Activated CD8-positive, alpha-beta memory T cell treated with anti-CD3 and anti-CD28 coated beads for 48 hours (primary cell): ENCODE results near the gene CHD8.
"Not testable (repeated sequence)": the region's sequence is repeated elsewhere in the genome, so short reads cannot be mapped to it uniquely, and the experiment has no call there.

Experiments used
- DNase-seq, 3 experiments: peaks; one replicate each; pipeline ENCODE4 v3.0.0-alpha.2; 2020; ENCODE audit warnings: low read depth in 2 of 3, low spot score in 2 of 3

The CHD8 gene

GRCh38 chr14:21379338-21379737 is 76.6 kb downstream of the CHD8 start:
- DNase-seq = no peak

DNA sequence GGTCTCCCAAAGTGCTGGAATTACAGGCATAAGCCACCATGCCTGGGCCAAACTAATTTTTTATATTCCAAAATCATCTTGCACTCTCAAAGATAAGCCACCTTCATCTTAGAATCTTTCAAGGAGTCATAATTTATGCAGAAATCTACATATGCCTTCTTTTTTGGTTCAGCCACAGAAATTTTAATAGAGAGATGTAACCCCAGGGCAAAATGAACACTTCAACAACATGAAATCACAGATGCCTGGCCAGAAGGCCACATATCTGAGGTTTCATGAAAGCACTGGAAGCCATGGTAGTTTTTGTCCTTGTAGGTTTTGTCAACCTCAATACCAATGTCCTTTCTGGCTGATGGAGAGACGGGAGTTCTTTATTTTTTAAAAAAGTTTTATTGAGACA is 81.9 kb downstream of the CHD8 start:
- no peak for DNase-seq

- DNase-seq = not testable (repeated sequence)
Observed at GRCh38 chr14:21372814-21373213, 83.1 kb downstream of the CHD8 start.

GRCh38 chr14:21369949-21370679 is 85.8 kb downstream of the CHD8 start:
- no peak for DNase-seq

DNA sequence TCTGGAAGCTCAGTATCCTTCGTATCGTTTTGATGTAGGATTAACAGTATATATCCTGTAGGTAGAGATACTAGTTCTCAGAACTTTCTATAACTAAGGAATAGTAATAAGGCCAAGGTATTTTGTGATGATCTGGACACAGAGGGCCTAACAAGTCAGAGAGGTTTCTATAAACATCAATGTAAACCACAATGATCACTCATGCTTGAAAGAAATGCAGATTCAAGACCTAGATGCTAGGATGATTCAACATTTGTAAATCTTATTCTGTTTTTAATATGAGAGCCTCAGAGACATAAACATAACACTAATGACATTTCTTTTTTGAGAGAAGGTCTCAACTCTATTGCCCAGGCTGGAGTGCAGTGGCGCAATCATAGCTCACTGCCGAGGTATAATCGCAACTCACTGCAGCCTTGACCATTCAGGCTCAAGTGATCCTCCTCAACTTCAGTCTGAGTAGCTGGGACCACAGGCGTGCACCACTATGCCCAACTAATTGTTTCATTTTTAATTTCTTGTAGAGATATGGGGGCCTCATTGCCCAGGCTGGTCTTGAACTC is 88.3 kb downstream of the CHD8 start:
- DNase-seq = no peak

- DNase-seq = no peak
Observed at GRCh38 chr14:21356511-21356910, 99.4 kb downstream of the CHD8 start.

DNA sequence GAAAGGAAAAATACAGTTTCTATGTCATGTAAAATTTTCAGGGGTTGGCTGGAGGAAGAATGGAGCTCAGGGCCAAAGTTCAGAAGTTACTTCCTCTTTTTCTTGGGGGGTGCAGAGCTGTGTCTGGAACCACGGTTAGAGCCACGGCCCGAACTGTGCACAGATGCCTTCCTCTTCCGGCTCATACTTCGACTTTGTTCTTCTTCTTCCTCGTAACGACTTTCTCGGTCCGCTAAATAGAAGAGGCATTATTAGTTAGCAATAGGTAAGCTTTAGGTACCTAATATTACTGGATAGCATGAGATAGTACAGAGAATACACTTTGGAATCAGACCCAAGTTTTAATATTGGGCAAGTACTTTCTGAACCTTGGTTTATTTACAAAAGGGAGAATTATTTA is 103.3 kb downstream of the CHD8 start:
- DNase-seq = no peak

GRCh38 chr14:21350539-21350938 is 105.4 kb downstream of the CHD8 start:
- no peak for DNase-seq

- no peak for DNase-seq
Observed at GRCh38 chr14:21347201-21347600, 108.7 kb downstream of the CHD8 start.

GRCh38 chr14:21346532-21347135 is 109.3 kb downstream of the CHD8 start:
- no peak for DNase-seq

DNA sequence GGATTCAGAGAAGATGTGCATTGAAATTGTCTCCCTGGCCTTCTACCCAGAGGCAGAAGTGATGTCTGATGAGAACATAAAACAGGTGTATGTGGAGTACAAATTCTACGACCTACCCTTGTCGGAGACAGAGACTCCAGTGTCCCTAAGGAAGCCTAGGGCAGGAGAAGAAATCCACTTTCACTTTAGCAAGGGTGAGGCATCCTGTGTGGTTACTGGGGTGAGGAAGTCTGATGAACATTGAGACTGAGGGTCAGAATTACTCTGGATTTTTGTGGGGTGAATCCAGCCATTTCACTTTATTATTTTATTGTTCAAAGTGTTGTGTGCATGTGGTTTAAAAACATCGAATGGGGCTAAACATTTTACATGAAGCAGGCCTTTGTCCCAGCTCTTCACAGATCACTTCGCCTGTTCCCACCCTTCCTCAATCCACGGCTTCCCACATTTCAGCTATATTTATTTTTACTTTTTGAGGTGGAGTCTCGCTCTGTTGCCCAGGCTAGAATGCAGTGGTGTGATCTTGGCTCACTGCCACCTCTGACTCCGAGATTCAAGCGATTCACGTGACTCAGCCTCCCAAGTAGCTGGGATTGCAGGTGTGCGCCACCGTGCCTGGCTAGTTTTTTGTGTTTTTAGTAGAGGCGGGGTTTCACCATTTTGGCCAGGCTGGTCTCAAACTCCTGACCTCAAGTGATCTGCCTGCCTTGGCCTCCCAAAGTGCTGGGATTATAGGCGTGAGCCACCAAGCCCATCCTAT is 112.7 kb downstream of the CHD8 start:
- DNase-seq = no peak
